ENCODE measurements around the gene CDX4. TPM values are rescaled to one million over a fixed set of nuclear protein-coding genes. Genes with fewer than 3 reads are reported as not detected.

Gene CDX4
- total RNA-seq, 1 donor, result not detected

DNA sequence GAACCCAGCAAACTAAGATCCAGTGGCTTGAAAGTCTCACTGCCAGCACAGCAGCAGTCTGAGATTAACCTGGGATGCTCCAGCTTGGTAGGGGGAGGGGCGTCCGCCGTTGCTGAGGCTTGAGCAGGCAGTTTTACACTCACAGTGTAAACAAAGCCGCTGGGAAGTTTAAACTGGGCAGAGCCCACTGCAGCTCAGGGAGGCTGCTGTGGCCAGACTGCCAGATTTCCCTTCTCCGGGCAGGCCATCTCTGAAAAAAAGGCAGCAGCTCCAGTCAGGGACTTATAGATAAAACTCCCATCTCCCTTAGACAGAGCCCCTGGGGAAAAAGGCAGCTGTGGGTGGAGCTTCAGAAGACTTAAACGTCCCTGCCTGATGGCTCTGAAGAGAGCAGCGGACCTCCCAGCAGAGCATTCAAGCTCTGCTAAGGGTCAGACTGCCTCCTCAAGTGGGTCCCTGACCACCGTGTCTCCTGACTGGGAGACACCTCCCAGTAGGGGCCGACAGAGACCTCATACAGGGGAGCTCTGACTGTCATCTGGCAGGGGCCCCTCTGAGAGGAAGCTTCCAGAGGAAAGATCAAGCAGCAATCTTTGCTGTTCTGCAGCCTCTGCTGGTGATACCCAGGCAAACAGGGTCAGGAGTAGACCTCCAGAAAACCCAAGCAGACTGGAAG, 45.1 kb upstream of the CDX4 start:
- TF ChIP-seq, protein P1, sequence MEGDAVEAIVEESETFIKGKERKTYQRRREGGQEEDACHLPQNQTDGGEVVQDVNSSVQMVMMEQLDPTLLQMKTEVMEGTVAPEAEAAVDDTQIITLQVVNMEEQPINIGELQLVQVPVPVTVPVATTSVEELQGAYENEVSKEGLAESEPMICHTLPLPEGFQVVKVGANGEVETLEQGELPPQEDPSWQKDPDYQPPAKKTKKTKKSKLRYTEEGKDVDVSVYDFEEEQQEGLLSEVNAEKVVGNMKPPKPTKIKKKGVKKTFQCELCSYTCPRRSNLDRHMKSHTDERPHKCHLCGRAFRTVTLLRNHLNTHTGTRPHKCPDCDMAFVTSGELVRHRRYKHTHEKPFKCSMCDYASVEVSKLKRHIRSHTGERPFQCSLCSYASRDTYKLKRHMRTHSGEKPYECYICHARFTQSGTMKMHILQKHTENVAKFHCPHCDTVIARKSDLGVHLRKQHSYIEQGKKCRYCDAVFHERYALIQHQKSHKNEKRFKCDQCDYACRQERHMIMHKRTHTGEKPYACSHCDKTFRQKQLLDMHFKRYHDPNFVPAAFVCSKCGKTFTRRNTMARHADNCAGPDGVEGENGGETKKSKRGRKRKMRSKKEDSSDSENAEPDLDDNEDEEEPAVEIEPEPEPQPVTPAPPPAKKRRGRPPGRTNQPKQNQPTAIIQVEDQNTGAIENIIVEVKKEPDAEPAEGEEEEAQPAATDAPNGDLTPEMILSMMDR (IDR thresholded peaks at IDR 0.05; ENCODE audit: extremely low read depth, low read depth, low read length), result no peak
- no peak overlapping the region for H3K4me3 ChIP-seq (ENCODE audit: insufficient read depth, low read length)
- no peak for DNase-seq (ENCODE audit: insufficient read length, low spot score, missing footprints)
- no peak overlapping the region for H3K27ac ChIP-seq (ENCODE audit: low read depth, low read length)
- H4K20me1 ChIP-seq (ENCODE audit: insufficient read depth, low read length), result no peaks in the 10 kb centered on the region
- no peaks in the 10 kb centered on the region for H3K4me1 ChIP-seq (ENCODE audit: insufficient read depth, low read length)
- H3K79me2 ChIP-seq (ENCODE audit: insufficient read depth, low read length), result no peaks in the 10 kb centered on the region
- H3K4me2 ChIP-seq (ENCODE audit: insufficient read depth, low read length), result no peak overlapping the region
- H3K27me3 ChIP-seq (ENCODE audit: insufficient read depth, low read length), result no peaks in the 10 kb centered on the region
- H3K9me3 ChIP-seq (ENCODE audit: low read depth, low read length), result no peaks in the 10 kb centered on the region
- no peak overlapping the region for H2AFZ ChIP-seq (ENCODE audit: low read length)
- H3K36me3 ChIP-seq (ENCODE audit: insufficient read depth, low read length), result no peaks in the 10 kb centered on the region

DNA sequence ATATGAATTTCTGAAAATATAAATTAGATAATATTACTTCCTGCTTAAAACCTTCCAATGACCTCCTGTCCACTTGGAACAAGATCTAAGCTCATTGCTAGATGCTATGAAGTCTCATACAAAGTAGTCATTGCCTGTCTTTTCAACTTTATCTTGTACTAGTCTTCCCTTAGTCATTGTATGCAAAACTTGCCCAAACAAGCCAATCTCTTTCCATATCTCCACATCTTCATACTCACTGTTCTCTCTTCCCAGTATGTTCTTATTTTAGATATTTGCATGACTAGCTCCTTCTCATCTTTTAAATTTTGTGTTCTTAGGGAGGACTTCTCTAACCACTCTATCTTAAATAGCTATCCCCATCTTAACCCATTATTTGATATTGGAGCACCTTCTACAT, 33.9 kb upstream of the CDX4 start:
- Histone ChIP-seq H3K27ac (ENCODE audit: low read depth, low read length) (no peak overlapping the region), H2AFZ (ENCODE audit: low read length) (no peak overlapping the region), H3K36me3 (ENCODE audit: insufficient read depth, low read length) (no peaks in the 10 kb centered on the region), H3K79me2 (ENCODE audit: insufficient read depth, low read length) (no peaks in the 10 kb centered on the region), H3K27me3 (ENCODE audit: insufficient read depth, low read length) (no peaks in the 10 kb centered on the region), H3K4me2 (ENCODE audit: insufficient read depth, low read length) (no peak overlapping the region), H3K9me3 (ENCODE audit: low read depth, low read length) (no peaks in the 10 kb centered on the region), H4K20me1 (ENCODE audit: insufficient read depth, low read length) (no peaks in the 10 kb centered on the region), H3K4me1 (ENCODE audit: insufficient read depth, low read length) (no peaks in the 10 kb centered on the region), H3K4me3 (ENCODE audit: insufficient read depth, low read length) (no peak overlapping the region)
- no peak for DNase-seq (ENCODE audit: insufficient read length, low spot score, missing footprints)
- TF ChIP-seq, protein P1 (IDR thresholded peaks at IDR 0.05; ENCODE audit: extremely low read depth, low read depth, low read length), result no peak

DNA sequence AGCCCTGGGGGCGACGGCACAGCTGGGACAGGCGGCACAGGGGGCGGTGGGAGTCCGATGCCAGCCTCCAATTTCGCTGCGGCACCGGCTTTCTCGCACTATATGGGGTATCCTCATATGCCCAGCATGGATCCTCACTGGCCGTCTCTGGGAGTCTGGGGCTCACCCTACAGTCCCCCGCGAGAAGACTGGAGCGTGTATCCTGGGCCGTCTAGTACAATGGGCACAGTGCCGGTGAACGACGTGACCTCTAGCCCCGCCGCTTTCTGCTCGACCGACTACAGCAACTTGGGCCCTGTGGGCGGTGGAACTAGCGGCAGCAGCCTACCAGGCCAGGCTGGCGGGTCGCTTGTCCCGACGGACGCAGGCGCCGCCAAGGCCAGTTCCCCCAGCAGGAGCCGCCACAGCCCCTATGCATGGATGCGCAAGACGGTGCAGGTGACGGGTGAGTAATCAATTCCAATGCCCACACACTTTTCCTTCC, 500 bp downstream of the CDX4 start:
- Histone ChIP-seq H3K4me2 (ENCODE audit: insufficient read depth, low read length) (no peak overlapping the region), H3K4me3 (ENCODE audit: insufficient read depth, low read length) (no peak overlapping the region), H3K4me1 (ENCODE audit: insufficient read depth, low read length) (no peaks in the 10 kb centered on the region), H3K79me2 (ENCODE audit: insufficient read depth, low read length) (no peaks in the 10 kb centered on the region), H3K36me3 (ENCODE audit: insufficient read depth, low read length) (no peaks in the 10 kb centered on the region), H3K27me3 (ENCODE audit: insufficient read depth, low read length) (peaks cover 25% of the 10 kb centered on the region), H2AFZ (ENCODE audit: low read length) (no peak overlapping the region), H4K20me1 (ENCODE audit: insufficient read depth, low read length) (no peaks in the 10 kb centered on the region), H3K27ac (ENCODE audit: low read depth, low read length) (no peak overlapping the region), H3K9me3 (ENCODE audit: low read depth, low read length) (no peaks in the 10 kb centered on the region)
- TF ChIP-seq, protein P1 (IDR thresholded peaks at IDR 0.05; ENCODE audit: extremely low read depth, low read depth, low read length), result no peak
- no peak for DNase-seq (ENCODE audit: insufficient read length, low spot score, missing footprints)

DNA sequence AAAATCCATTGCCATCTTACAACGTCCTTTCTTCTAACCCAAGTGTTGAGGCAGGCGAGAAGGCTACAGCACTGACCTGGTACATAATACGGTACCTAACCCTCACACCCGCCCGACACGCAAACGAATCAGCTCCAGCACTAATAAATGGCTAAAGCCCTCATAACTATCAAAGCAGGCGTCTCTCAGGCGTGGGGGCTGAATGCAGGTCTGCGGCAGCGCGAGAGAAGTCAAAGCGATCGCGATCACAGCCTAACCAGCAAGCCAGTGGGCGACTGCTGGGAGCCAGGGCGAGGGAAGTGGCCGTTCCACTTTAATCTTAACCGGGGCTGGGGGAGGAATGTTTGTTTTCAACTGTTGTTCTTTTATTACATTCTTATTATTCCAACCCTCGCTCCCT, 1.5 kb downstream of the CDX4 start:
- TF ChIP-seq, protein P1 (IDR thresholded peaks at IDR 0.05; ENCODE audit: extremely low read depth, low read depth, low read length), result no peak
- Histone ChIP-seq H2AFZ (ENCODE audit: low read length) (no peak overlapping the region), H3K27me3 (ENCODE audit: insufficient read depth, low read length) (peaks cover 25% of the 10 kb centered on the region), H3K79me2 (ENCODE audit: insufficient read depth, low read length) (no peaks in the 10 kb centered on the region), H3K4me1 (ENCODE audit: insufficient read depth, low read length) (no peaks in the 10 kb centered on the region), H3K4me3 (ENCODE audit: insufficient read depth, low read length) (no peak overlapping the region), H3K27ac (ENCODE audit: low read depth, low read length) (no peak overlapping the region), H3K4me2 (ENCODE audit: insufficient read depth, low read length) (no peak overlapping the region), H3K9me3 (ENCODE audit: low read depth, low read length) (no peaks in the 10 kb centered on the region), H3K36me3 (ENCODE audit: insufficient read depth, low read length) (no peaks in the 10 kb centered on the region), H4K20me1 (ENCODE audit: insufficient read depth, low read length) (no peaks in the 10 kb centered on the region)
- no peak for DNase-seq (ENCODE audit: insufficient read length, low spot score, missing footprints)
